SK-N-SH (cell line): Measurements from ENCODE around the gene SMIM22. TPM values are rescaled to one million over a fixed set of nuclear protein-coding genes. Genes with fewer than 3 reads are reported as not detected.

Experiments
- CTCF ChIA-PET: fragments of 300-600, 350-600 bp; formaldehyde crosslinking; extraction: SDS; loops from one replicate; lab custom pipeline; 2021; lab: Yijun Ruan, JAX
- POLR2A ChIA-PET: fragments of 350-600 bp; sonication (Branson Sonifier 250); formaldehyde crosslinking; extraction: SDS; loops from one replicate; lab custom pipeline; 2020; ENCODE audit warnings: antibody characterized with exemption, inconsistent platforms; lab: Yijun Ruan, JAX
- DNase-seq: peaks from one replicate; pipeline ENCODE4 v3.0.0; 2012
- H2AFZ ChIP-seq: fragments of 200-600 bp; sonication (generic); 2 replicates; pipeline ENCODE4 v1.8.1; 2016; ENCODE audit warnings: antibody characterized with exemption, mild to moderate bottlenecking, low read depth
- H3F3A ChIP-seq: fragments of 200-600 bp; sonication (generic); replicated peaks from 2 replicates; pipeline ENCODE3; 2016; ENCODE audit warnings: antibody characterized with exemption, mild to moderate bottlenecking; ENCODE audit not compliant: insufficient read depth
- H3K27ac ChIP-seq, 2 experiments: fragments of 200-500 bp in 1 of 2; fragments of 200-600 bp in 1 of 2; sonication (Bioruptor generic) in 1 of 2; sonication (generic), shearing (Covaris generic) in 1 of 2; 2 replicates each; pipeline versions ENCODE4 v1.5.1 to v1.6.1; 2014 to 2016; ENCODE audit warnings: low read depth in 2 of 2, inconsistent platforms in 1 of 2, low read length in 1 of 2, mild to moderate bottlenecking in 1 of 2, mixed read lengths in 1 of 2
- H3K27me3 ChIP-seq: fragments of 200-600 bp; sonication (generic), shearing (Covaris generic); 2 replicates; pipeline ENCODE4 v1.6.1; 2016; ENCODE audit warnings: mixed run types; ENCODE audit not compliant: insufficient read depth
- H3K36me3 ChIP-seq, 2 experiments: fragments of 200-500 bp in 1 of 2; fragments of 200-600 bp in 1 of 2; sonication (Bioruptor generic) in 1 of 2; sonication (generic) in 1 of 2; replicated peaks in 1 of 2; 2 replicates each; pipeline versions ENCODE3 to v1.5.1; 2014 to 2016; ENCODE audit warnings: low read length in 1 of 2, mild to moderate bottlenecking in 1 of 2; ENCODE audit not compliant: insufficient read depth in 2 of 2, control insufficient read depth in 1 of 2
- H3K4me1 ChIP-seq, 2 experiments: fragments of 200-500 bp in 1 of 2; fragments of 200-600 bp in 1 of 2; sonication (Bioruptor generic) in 1 of 2; sonication (generic), shearing (Covaris generic) in 1 of 2; 2 replicates each; pipeline versions ENCODE4 v1.5.1 to v1.6.1; 2014 to 2016; ENCODE audit warnings: low read depth in 1 of 2, low read length in 1 of 2, mixed run types in 1 of 2; ENCODE audit not compliant: insufficient read depth in 2 of 2, control insufficient read depth in 1 of 2
- H3K4me2 ChIP-seq: fragments of 200-600 bp; sonication (generic), shearing (Covaris generic); 2 replicates; pipeline ENCODE4 v1.6.1; 2017; ENCODE audit warnings: mixed run types
- H3K4me3 ChIP-seq, 2 experiments: fragments of 200-500 bp in 1 of 2; fragments of 200-600 bp in 1 of 2; sonication (Bioruptor generic) in 1 of 2; sonication (generic), shearing (Covaris generic) in 1 of 2; 2 replicates each; pipeline versions ENCODE4 v1.5.1 to v1.8.1; 2014 to 2016; ENCODE audit warnings: low read depth in 2 of 2, inconsistent platforms in 1 of 2, low read length in 1 of 2, mild to moderate bottlenecking in 1 of 2, mixed read lengths in 1 of 2, moderate library complexity in 1 of 2
- H3K79me2 ChIP-seq: fragments of 200-600 bp; sonication (generic); 2 replicates; pipeline ENCODE4 v1.8.1; 2017; ENCODE audit warnings: mild to moderate bottlenecking; ENCODE audit not compliant: insufficient read depth
- H3K9ac ChIP-seq: fragments of 200-600 bp; sonication (generic); 2 replicates; pipeline ENCODE4 v1.6.1; 2017; ENCODE audit warnings: mixed run types
- H3K9me2 ChIP-seq: fragments of 200-600 bp; sonication (generic); 2 replicates; pipeline ENCODE4 v1.6.1; 2017; ENCODE audit warnings: mixed run types
- H3K9me3 ChIP-seq: fragments of 200-600 bp; sonication (generic); 2 replicates; pipeline ENCODE4 v1.6.1; 2017; ENCODE audit warnings: mixed run types, mild to moderate bottlenecking, moderate library complexity
- H4K20me1 ChIP-seq: fragments of 200-600 bp; sonication (generic); 2 replicates; pipeline ENCODE4 v1.6.1; 2017; ENCODE audit warnings: mild to moderate bottlenecking, mixed run types; ENCODE audit not compliant: insufficient read depth
- ELF1 ChIP-seq: IDR thresholded peaks from 2 replicates; pipeline ENCODE4 v1.4.0; 2012
- EZH2phosphoT487 ChIP-seq: fragments of 200-600 bp; sonication (generic); IDR thresholded peaks from 2 replicates; pipeline ENCODE4 v1.6.1; 2017; ENCODE audit warnings: low read depth, mixed run types, mild to moderate bottlenecking, antibody characterized with exemption, moderate library complexity, borderline replicate concordance
- MEF2A ChIP-seq: IDR thresholded peaks from 2 replicates; pipeline ENCODE4 v1.4.0; 2012; ENCODE audit warnings: low read depth, borderline replicate concordance
- NFIC ChIP-seq: IDR thresholded peaks from 2 replicates; pipeline ENCODE4 v1.4.0; 2012; ENCODE audit warnings: borderline replicate concordance
- RCOR1 ChIP-seq: fragments of 150-350 bp; IDR thresholded peaks from 2 replicates; pipeline ENCODE4 v1.6.1; 2017; ENCODE audit warnings: antibody characterized with exemption, low read length
- RFX5 ChIP-seq: IDR thresholded peaks from 2 replicates; pipeline ENCODE4 v1.6.1; 2012; ENCODE audit warnings: mild to moderate bottlenecking, improper control_type of control experiment, low read length
- TAF1 ChIP-seq: IDR thresholded peaks from 2 replicates; pipeline ENCODE4 v1.6.1; 2012; ENCODE audit warnings: low read depth, mild to moderate bottlenecking, low read length, moderate library complexity, borderline replicate concordance
- YY1 ChIP-seq: IDR thresholded peaks from 2 replicates; pipeline ENCODE4 v1.4.0; 2012; ENCODE audit warnings: low read depth, mild to moderate bottlenecking
- WGBS: methylation state at CpG from one replicate; pipeline ENCODE4 v1.1.6; 2017; ENCODE audit warnings: low lambda C conversion rate; 5-methylcytosine and 5-hydroxymethylcytosine counted together
- polyA plus RNA-seq, 3 experiments: library from polyadenylated mRNA; depleted of rRNA; stranded (reverse); fragments of >200 nt; gene quantifications; 2 replicates each; pipeline ENCODE4 v1.2.3, GENCODE V29; 2012
- TF ChIP-seq, protein P1 (sequence below): fragments of 150-350 bp; IDR thresholded peaks from 2 replicates; pipeline ENCODE4 v1.6.1; 2016; ENCODE audit warnings: mild to moderate bottlenecking, low read depth, low read length
- TF ChIP-seq, protein P2 (sequence below): IDR thresholded peaks from 2 replicates; pipeline ENCODE4 v1.6.1; 2012; ENCODE audit warnings: mild to moderate bottlenecking, low read depth, low read length, moderate library complexity

SMIM22 gene
- polyA plus RNA-seq, 1 of the 3 experiments (the other 2 are of a cell fraction), result not detected

DNA sequence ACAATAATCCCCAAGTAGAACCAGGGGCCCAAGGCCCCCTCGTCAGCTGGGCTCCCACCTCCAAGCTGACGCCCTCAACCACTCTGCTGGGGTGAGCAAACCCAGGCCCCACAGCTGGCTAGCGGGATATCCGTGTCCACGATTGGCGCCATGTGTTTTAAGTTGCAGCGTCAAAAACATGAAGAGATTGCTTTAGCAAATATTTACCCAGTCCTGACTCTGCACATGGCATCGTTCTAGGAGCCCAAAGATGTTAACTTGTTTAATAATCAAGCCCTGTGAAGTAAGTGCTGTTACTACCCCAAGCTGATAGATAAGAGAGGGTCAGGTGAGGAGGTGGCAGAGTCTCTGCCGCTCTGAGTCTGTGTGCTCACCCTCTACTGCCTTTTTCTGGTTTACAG, 6.7 kb upstream of the SMIM22 start:
- POLR2A ChIA-PET, result interaction anchor here (0.9 kb wide), 1 partner anchor 15 kb away, joined by 4 read pairs; no protein-coding TSS in a partner anchor
- Histone ChIP-seq H3K9me3 (no peaks in the 10 kb centered on the region), H3K79me2 (no peaks in the 10 kb centered on the region), H2AFZ (no peak overlapping the region), H3K9ac (no peak overlapping the region), H3K27ac (no peak overlapping the region; a peak in 1 of 4 replicates), H3K27me3 (no peaks in the 10 kb centered on the region), H3K9me2 (no peaks in the 10 kb centered on the region), H4K20me1 (no peaks in the 10 kb centered on the region), H3K36me3 (no peaks in the 10 kb centered on the region), H3K4me2 (no peak overlapping the region), H3K4me3 (no peak overlapping the region), H3K4me1 (peaks cover 0 to 11% of the 10 kb centered on the region in 2 experiments; a peak in 1 of 4 replicates), H3F3A (no peaks in the 10 kb centered on the region)
- peak; percentile 54 for DNase-seq
- 75% methylated on average over 9 of the region's 9 CpGs for WGBS
- TF ChIP-seq MEF2A (no peak), YY1 (no peak), RFX5 (no peak), ELF1 (no peak)
- TF ChIP-seq, protein P1, sequence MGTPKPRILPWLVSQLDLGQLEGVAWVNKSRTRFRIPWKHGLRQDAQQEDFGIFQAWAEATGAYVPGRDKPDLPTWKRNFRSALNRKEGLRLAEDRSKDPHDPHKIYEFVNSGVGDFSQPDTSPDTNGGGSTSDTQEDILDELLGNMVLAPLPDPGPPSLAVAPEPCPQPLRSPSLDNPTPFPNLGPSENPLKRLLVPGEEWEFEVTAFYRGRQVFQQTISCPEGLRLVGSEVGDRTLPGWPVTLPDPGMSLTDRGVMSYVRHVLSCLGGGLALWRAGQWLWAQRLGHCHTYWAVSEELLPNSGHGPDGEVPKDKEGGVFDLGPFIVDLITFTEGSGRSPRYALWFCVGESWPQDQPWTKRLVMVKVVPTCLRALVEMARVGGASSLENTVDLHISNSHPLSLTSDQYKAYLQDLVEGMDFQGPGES, result no peak
- TF ChIP-seq, protein P2, sequence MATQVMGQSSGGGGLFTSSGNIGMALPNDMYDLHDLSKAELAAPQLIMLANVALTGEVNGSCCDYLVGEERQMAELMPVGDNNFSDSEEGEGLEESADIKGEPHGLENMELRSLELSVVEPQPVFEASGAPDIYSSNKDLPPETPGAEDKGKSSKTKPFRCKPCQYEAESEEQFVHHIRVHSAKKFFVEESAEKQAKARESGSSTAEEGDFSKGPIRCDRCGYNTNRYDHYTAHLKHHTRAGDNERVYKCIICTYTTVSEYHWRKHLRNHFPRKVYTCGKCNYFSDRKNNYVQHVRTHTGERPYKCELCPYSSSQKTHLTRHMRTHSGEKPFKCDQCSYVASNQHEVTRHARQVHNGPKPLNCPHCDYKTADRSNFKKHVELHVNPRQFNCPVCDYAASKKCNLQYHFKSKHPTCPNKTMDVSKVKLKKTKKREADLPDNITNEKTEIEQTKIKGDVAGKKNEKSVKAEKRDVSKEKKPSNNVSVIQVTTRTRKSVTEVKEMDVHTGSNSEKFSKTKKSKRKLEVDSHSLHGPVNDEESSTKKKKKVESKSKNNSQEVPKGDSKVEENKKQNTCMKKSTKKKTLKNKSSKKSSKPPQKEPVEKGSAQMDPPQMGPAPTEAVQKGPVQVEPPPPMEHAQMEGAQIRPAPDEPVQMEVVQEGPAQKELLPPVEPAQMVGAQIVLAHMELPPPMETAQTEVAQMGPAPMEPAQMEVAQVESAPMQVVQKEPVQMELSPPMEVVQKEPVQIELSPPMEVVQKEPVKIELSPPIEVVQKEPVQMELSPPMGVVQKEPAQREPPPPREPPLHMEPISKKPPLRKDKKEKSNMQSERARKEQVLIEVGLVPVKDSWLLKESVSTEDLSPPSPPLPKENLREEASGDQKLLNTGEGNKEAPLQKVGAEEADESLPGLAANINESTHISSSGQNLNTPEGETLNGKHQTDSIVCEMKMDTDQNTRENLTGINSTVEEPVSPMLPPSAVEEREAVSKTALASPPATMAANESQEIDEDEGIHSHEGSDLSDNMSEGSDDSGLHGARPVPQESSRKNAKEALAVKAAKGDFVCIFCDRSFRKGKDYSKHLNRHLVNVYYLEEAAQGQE, result no peak
- CTCF ChIA-PET, result interaction anchor here (0.7 to 1.4 kb wide), 5 partner anchors 13 to 57 kb away, joined by 3 to 4 read pairs (median 3); no protein-coding TSS in a partner anchor

DNA sequence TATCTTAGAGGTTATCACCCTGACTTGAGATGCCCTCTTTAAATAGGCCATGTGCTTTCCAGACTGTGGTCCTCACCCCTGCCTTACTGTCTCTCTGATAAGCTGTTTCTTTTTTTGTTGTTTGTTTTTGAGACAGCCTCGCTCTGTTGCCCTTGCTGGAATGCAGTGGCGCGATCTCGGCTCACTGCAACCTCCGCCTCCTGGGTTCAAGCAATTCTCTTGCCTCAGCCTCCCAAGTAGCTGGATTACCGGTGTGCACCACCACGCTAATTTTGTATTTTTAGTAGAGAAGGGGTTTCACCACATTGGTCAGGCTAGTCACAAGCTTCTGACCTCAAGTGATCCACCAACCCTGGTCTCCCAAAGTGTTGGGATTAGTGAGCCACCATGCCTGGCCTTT, 6.3 kb upstream of the SMIM22 start:
- CTCF ChIA-PET, result interaction anchor here (1.1 to 1.4 kb wide), 3 partner anchors 13 to 57 kb away, joined by 3 to 4 read pairs (median 3); no protein-coding TSS in a partner anchor

More for the DNA sequence above, 6.3 kb upstream of the SMIM22 start:
- Histone ChIP-seq H3K9ac (no peak overlapping the region), H3K9me2 (no peaks in the 10 kb centered on the region), H3K79me2 (no peaks in the 10 kb centered on the region), H3K4me3 (no peak overlapping the region), H3K4me2 (no peak overlapping the region), H4K20me1 (no peaks in the 10 kb centered on the region), H3K27ac (no peak overlapping the region; a peak in 1 of 4 replicates), H3K36me3 (no peaks in the 10 kb centered on the region), H3K4me1 (peaks cover 0 to 11% of the 10 kb centered on the region in 2 experiments; a peak in 1 of 4 replicates), H3K9me3 (no peaks in the 10 kb centered on the region), H3F3A (no peaks in the 10 kb centered on the region), H3K27me3 (no peaks in the 10 kb centered on the region), H2AFZ (no peak overlapping the region)
- TF ChIP-seq TAF1, result no peak
- TF ChIP-seq NFIC, result no peak
- TF ChIP-seq RCOR1, result no peak
- TF ChIP-seq EZH2phosphoT487, result no peak
- WGBS, result 96% methylated on average over 7 of the region's 7 CpGs
- POLR2A ChIA-PET, result interaction anchor here (1.4 kb wide), 1 partner anchor 55 kb away, joined by 3 read pairs; the partner anchor contains the start of genes ANKS3 and DNAAF8
- no peak for DNase-seq
